ENCODE measurements around the gene SH3BP1. TPM values are rescaled to one million over a fixed set of nuclear protein-coding genes. Genes with fewer than 3 reads are reported as not detected.

SH3BP1 gene
- total and polyA plus RNA-seq, 2 of the 4 experiments (the other 2 are of a cell fraction): 8.8 to 33.3 TPM

GRCh38 chr22:37594237-37594636, 45.2 kb upstream of the SH3BP1 start:
- no peak overlapping the region for H2AK9ac ChIP-seq (replicated peaks; ENCODE audit: low read depth, low read length, poor library complexity)
- H2BK15ac ChIP-seq (ENCODE audit: low read depth, low read length): no peak overlapping the region
- DNase-seq (no peak), ATAC-seq (ENCODE audit: low read depth) (no peak)
- H2BK120ac ChIP-seq (ENCODE audit: low read depth, low read length): no peak overlapping the region
- H3K23ac ChIP-seq (ENCODE audit: low read depth, low read length): no peak overlapping the region
- H3K36me3 ChIP-seq (ENCODE audit: control insufficient read depth, insufficient read depth, low read length): no peaks in the 10 kb centered on the region
- no peaks in the 10 kb centered on the region; the same call in 1 of the 2 replicates for H3K4me1 ChIP-seq (ENCODE audit: control insufficient read depth, insufficient read depth, low read length)
- H3K9ac ChIP-seq (ENCODE audit: low read depth, low read length): no peak overlapping the region
- H2AK5ac ChIP-seq (ENCODE audit: low read depth, low read length): no peak overlapping the region
- in situ Hi-C loops (cut with MboI; ENCODE audit: low sequenced_read_pairs) (no loop called here), dilution Hi-C loops (cut with HindIII; ENCODE audit: low sequenced_read_pairs, unreplicated experiment) (no loop called here), intact Hi-C loops (cut with micrococcal nuclease) (no loop called here)
- H3K14ac ChIP-seq (replicated peaks; ENCODE audit: low read depth, low read length): no peak overlapping the region
- no peaks in the 10 kb centered on the region for H4K20me1 ChIP-seq (ENCODE audit: insufficient read depth, low read length)
- no peak overlapping the region for H4K8ac ChIP-seq (ENCODE audit: low read depth in 2 of 2, low read length in 2 of 2)
- no peak overlapping the region for H4K91ac ChIP-seq (ENCODE audit: insufficient read depth, low read depth, low read length)
- BruUV-seq (replicated peaks): no TSS peak
- H3K4me2 ChIP-seq (ENCODE audit: low read depth, low read length): no peak overlapping the region
- peaks cover 12% of the 10 kb centered on the region for H3K27me3 ChIP-seq (ENCODE audit: control insufficient read depth, insufficient read depth, low read length)
- no peak overlapping the region for H3K27ac ChIP-seq (ENCODE audit: insufficient read depth, low read length)
- H2BK5ac ChIP-seq (ENCODE audit: low read depth, low read length, poor library complexity, severe bottlenecking): no peak overlapping the region
- TF ChIP-seq CEBPB (IDR thresholded peaks at IDR 0.05; ENCODE audit: low read depth, low read length): no peak
- TF ChIP-seq RCOR1 (IDR thresholded peaks at IDR 0.05; ENCODE audit: insufficient replicate concordance, low read length): no peak
- CTCF ChIA-PET: no interaction called here
- H3K18ac ChIP-seq (ENCODE audit: low read depth, low read length): no peak overlapping the region
- no peak overlapping the region for H3K4me3 ChIP-seq (ENCODE audit: insufficient read depth, low read depth, low read length)
- H3K9me3 ChIP-seq (ENCODE audit: control insufficient read depth, insufficient read depth, low read length): no peaks in the 10 kb centered on the region
- POLR2A ChIA-PET (ENCODE audit: unreplicated experiment): no interaction called here
- no CpG with 5 or more reads among the region's 5 CpGs for WGBS, 2 experiments (ENCODE audit: extremely low coverage in 2 of 2, insufficient read length in 1 of 2)
- no peaks in the 10 kb centered on the region for H3K79me1 ChIP-seq (ENCODE audit: low read depth in 1 of 2, low read length in 2 of 2)
- no peak overlapping the region for H3K4ac ChIP-seq (ENCODE audit: low read depth, low read length)
- H2AFZ ChIP-seq (replicated peaks; ENCODE audit: low read length, poor library complexity): no peak overlapping the region
- no peak overlapping the region for H4K5ac ChIP-seq (ENCODE audit: low read depth, low read length)
- no peak overlapping the region for H2BK20ac ChIP-seq (ENCODE audit: low read depth, low read length)
- H3K56ac ChIP-seq (ENCODE audit: extremely low read depth, insufficient read depth, low read length): no peak overlapping the region
- H3K9me1 ChIP-seq (ENCODE audit: insufficient read depth, low read length): 0 out of 2 replicates have a peak, but pooled peaks cover 3% of the 10 kb centered on the region

Measured in IMR-90 (cell line).